Cardiac muscle cell (in vitro differentiated cells and primary cell): ENCODE data around the gene RCBTB2. TPM values are rescaled to one million over a fixed set of nuclear protein-coding genes. Genes with fewer than 3 reads are reported as not detected.
"Not testable (repeated sequence)": the region's sequence is repeated elsewhere in the genome, so short reads cannot be mapped to it uniquely, and the experiment has no call there.

Source experiments
- DNase-seq, 2 donors: peaks; one replicate each; pipeline versions ENCODE4 v3.0.0 to v3.0.0-alpha.2; 2010 to 2017; ENCODE audit warnings: low read depth in 1 of 2, low spot score in 1 of 2
- H3K27ac ChIP-seq: fragments of 200-600 bp; sonication (generic); 2 replicates; pipeline ENCODE4 v1.5.1; 2016
- H3K27me3 ChIP-seq: fragments of 200-600 bp; sonication (generic); 2 replicates; pipeline ENCODE4 v1.6.0; 2016; ENCODE audit warnings: control low read depth
- H3K36me3 ChIP-seq: fragments of 200-600 bp; sonication (generic); 2 replicates; pipeline ENCODE4 v1.5.1; 2016; ENCODE audit warnings: control low read depth
- H3K4me1 ChIP-seq: fragments of 200-600 bp; sonication (generic); 2 replicates; pipeline ENCODE4 v1.8.1; 2017; ENCODE audit warnings: low read depth, mild to moderate bottlenecking, mixed run types
- H3K4me3 ChIP-seq: fragments of 200-600 bp; sonication (generic); 2 replicates; pipeline ENCODE4 v1.5.1; 2016; ENCODE audit warnings: mild to moderate bottlenecking
- H3K9me3 ChIP-seq: fragments of 200-600 bp; sonication (generic); 2 replicates; pipeline ENCODE4 v1.5.1; 2017; ENCODE audit warnings: low read depth, mild to moderate bottlenecking, control low read depth
- polyA plus RNA-seq: library from polyadenylated mRNA; unstranded; fragments of >200 nt; fragmentation: Nextera tagmentation; extraction: Ambion mirVana; gene quantifications from 2 replicates; pipeline ENCODE4 v1.2.1, GENCODE V29; 2016
- total RNA-seq: library from RNA; depleted of rRNA; stranded (reverse); fragments of >200 nt; gene quantifications from 2 replicates; pipeline ENCODE4 v1.2.3, GENCODE V29; 2016
- TF ChIP-seq, protein P1 (sequence below): IDR thresholded peaks from 2 replicates; pipeline ENCODE4 v1.5.1; 2012; ENCODE audit warnings: low read depth, mild to moderate bottlenecking, low read length

The RCBTB2 gene
- total RNA-seq, result 10.0 and 10.3 TPM in 2 replicates
- 13.2 and 15.4 TPM in 2 replicates for polyA plus RNA-seq

DNA sequence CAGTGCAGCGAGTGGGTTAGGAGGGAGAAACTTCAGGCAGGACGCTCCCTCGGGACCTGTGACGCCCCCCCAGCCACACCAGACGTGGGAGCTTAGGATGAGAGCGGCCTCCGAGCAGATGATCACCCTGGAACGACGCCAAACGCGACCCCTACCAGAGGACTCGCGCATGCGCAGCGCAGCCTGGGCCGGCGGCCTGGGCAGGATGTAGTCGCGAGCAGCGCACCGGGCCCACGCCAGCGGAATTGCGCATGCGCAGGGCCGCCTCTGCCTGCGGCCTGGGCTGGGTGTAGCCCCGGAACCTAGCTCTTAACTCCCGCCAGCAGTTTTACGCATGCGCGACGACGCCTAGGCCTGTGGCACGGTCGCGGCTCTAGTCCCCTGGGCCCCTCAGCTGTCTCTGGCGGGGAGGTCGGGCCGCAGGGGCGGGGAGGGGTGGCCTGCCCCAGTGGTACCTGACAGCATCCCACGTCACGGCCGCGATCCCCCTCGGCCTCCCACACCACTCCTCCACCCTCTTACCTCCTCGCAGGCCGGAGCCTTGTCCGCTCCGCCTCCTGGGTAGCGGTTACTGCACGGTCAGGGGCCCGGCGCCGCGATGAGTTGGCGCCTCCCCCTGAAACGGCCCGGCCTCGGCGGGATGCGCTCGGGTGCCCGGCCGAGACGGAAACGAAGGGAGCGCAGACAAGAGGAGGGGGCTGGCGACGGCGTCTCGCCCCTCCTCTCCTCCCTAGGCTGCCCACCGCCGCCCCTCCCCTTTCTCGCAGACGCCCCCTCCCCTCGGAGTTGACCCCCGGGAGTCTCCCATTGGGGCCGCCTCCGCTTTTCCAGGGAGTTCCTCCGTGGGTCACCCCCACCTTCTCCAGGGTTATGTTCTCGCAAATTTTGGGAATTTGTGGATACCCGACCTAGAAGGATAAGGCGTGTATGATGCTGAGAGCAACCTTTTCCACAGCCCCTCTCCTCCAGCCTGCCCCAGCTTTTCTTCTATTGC, at the start of gene RCBTB2:
TSS of gene RCBTB2 (minus strand) at position 575 of the 994 bp plus-strand sequence. CDS start 11,141 bp downstream, outside the sequence.
- TF ChIP-seq, protein P1, sequence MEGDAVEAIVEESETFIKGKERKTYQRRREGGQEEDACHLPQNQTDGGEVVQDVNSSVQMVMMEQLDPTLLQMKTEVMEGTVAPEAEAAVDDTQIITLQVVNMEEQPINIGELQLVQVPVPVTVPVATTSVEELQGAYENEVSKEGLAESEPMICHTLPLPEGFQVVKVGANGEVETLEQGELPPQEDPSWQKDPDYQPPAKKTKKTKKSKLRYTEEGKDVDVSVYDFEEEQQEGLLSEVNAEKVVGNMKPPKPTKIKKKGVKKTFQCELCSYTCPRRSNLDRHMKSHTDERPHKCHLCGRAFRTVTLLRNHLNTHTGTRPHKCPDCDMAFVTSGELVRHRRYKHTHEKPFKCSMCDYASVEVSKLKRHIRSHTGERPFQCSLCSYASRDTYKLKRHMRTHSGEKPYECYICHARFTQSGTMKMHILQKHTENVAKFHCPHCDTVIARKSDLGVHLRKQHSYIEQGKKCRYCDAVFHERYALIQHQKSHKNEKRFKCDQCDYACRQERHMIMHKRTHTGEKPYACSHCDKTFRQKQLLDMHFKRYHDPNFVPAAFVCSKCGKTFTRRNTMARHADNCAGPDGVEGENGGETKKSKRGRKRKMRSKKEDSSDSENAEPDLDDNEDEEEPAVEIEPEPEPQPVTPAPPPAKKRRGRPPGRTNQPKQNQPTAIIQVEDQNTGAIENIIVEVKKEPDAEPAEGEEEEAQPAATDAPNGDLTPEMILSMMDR, result no peak
- H3K4me1 ChIP-seq, result peaks cover 4% of the 10 kb centered on the region
- peak; percentile 98 to 99 for DNase-seq
- H3K36me3 ChIP-seq, result no peaks in the 10 kb centered on the region
- peak within 1 kb of the TSS; percentile 93 for H3K27ac ChIP-seq
- H3K9me3 ChIP-seq, result no peaks in the 10 kb centered on the region
- peak within 1 kb of the TSS; percentile 38 for H3K4me3 ChIP-seq
- H3K27me3 ChIP-seq, result no peaks in the 10 kb centered on the region

DNA sequence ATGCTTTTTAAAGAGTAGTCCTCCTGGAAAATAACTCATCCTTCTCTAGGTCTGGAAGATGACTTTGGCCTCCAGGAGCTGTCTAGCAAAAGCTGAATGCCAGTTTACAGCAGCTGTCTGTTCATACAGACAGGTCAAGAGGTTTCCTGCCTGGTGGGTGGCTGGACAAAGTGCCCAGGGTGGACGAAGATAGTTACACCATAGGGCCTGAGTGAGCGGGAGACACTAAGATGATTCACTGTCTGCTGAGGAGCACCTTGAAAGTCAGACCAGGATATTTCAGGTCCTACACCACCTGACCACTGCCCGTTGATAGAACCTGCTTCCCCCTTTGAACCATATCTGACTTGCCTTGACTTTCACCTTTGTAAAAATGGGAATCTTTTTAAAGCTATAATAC, 49.2 kb upstream of the RCBTB2 start:
- H3K4me3 ChIP-seq, result no peak overlapping the region
- TF ChIP-seq, protein P1, result no peak

GRCh38 chr13:48580896-48581295, 48.0 kb upstream of the RCBTB2 start:
- Histone ChIP-seq H3K4me3 (no peak overlapping the region), H3K27ac (no peak overlapping the region), H3K27me3 (no peaks in the 10 kb centered on the region), H3K9me3 (no peaks in the 10 kb centered on the region), H3K4me1 (peaks cover 6% of the 10 kb centered on the region), H3K36me3 (no peaks in the 10 kb centered on the region)
- TF ChIP-seq, protein P1, result no peak
- DNase-seq, result no peak

More for the DNA sequence above, 49.2 kb upstream of the RCBTB2 start:
- no peak overlapping the region for H3K27ac ChIP-seq
- no peaks in the 10 kb centered on the region for H3K27me3 ChIP-seq
- peaks cover 6% of the 10 kb centered on the region for H3K4me1 ChIP-seq
- H3K9me3 ChIP-seq, result no peaks in the 10 kb centered on the region
- no peak for DNase-seq
- no peaks in the 10 kb centered on the region for H3K36me3 ChIP-seq

- TF ChIP-seq, protein P1, result peak; percentile 65
- no peaks in the 10 kb centered on the region for H3K36me3 ChIP-seq
- H3K27me3 ChIP-seq, result no peaks in the 10 kb centered on the region
- no peak overlapping the region for H3K4me3 ChIP-seq
- no peak overlapping the region for H3K27ac ChIP-seq
- peaks cover 6% of the 10 kb centered on the region for H3K4me1 ChIP-seq
- DNase-seq, result peak; percentile 75 to 78
- no peaks in the 10 kb centered on the region for H3K9me3 ChIP-seq
Measured at GRCh38 chr13:48580185-48580803, 47.4 kb upstream of the RCBTB2 start.

GRCh38 chr13:48579919-48580180, 47.0 kb upstream of the RCBTB2 start:
- H3K27ac ChIP-seq, H3K36me3 ChIP-seq, DNase-seq, H3K27me3 ChIP-seq, H3K4me3 ChIP-seq, H3K9me3 ChIP-seq, H3K4me1 ChIP-seq: not testable (repeated sequence)
